HG03460 (cell line): ENCODE measurements around the gene ADAMTS7.
"Not testable (repeated sequence)": the region's sequence is repeated elsewhere in the genome, so short reads cannot be mapped to it uniquely, and the experiment has no call there.

Experiments
- ATAC-seq: cut with Tn5 transposase; IDR thresholded peaks from one replicate; pipeline ENCODE4 v1.9.1; 2021; ENCODE audit not compliant: unreplicated experiment

Gene ADAMTS7

DNA sequence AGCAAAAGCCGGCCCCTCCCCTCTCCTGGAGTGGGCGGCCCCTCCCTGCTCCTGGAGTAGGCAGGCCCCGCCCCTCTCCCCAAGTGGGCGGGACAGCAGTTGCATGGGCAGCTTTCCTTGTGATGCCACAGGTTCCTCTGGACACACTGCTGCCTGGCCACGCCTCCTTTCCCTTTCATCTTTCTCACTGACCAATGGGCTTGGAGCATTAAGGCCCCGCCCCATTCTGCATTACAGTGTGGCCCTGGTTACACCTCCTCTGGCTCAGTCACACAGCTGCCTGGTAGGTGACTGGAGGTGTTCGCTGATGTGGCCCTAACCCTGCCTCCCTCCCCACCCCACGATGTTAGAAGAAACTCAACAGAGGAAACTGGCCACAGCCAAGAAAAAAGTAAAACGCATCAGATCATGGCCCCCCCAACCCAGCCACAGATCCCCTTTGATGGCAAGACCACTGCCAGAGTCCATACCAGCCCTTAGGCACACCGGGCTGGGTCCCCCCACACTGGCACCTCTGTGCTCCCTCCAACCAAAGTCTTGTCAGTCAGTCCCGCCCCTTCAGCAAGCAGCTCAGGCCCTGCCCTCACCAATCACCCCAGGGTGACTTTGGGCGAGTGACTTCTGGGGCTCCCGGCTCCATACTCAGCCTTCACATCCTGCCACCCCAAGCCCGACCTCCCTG, 84.3 kb downstream of the ADAMTS7 start:
- no peak for ATAC-seq

- ATAC-seq: not testable (repeated sequence)
Observed at GRCh38 chr15:78719819-78720450, 91.3 kb downstream of the ADAMTS7 start.

DNA sequence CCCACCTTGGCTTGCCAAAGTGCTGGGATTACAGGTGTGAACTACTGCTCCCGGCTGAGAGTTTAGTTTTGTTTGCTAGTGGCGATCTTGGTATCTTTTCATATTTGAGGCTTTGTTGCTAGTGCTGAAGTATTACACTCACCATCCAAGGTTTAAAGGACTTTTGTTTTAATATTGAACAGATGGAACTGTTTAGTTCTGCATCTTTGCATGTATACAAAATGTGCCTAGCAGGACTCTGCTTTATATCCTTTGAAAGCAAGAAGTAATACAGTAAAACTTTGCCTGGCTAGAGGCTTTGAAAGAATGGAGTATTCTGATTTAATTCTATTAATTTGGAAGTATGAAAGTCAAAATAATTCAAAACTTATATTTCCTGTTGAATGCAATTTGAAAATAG, 92.4 kb downstream of the ADAMTS7 start:
- ATAC-seq: no peak

- ATAC-seq: no peak
Observed at GRCh38 chr15:78717956-78718656, 93.2 kb downstream of the ADAMTS7 start.

GRCh38 chr15:78716651-78717050, 94.6 kb downstream of the ADAMTS7 start:
- ATAC-seq: no peak

- ATAC-seq: no peak
Observed at GRCh38 chr15:78715930-78716329, 95.3 kb downstream of the ADAMTS7 start.

- no peak for ATAC-seq
Observed at GRCh38 chr15:78715434-78715833, 95.8 kb downstream of the ADAMTS7 start.

DNA sequence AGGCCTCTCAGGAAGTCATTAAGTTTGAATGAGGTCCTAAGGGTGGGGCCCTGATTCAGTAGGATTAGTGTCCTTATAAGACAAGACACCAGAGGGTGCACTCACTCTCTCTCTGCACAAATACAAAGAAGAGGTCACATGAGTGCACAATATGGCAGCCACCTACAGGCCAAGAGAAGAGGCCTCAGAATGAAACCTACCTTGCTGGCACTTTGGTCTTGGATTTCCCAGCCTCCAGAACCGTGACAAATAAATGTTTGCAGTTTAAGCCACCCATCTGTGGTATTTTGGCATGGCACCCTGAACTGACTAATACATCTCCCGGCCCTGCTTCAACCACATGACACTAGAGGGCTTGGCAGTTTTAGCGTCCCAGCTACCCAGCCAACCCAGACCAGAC, 96.4 kb downstream of the ADAMTS7 start:
- ATAC-seq: no peak

- ATAC-seq: no peak
Observed at GRCh38 chr15:78712797-78713515, 98.3 kb downstream of the ADAMTS7 start.

DNA sequence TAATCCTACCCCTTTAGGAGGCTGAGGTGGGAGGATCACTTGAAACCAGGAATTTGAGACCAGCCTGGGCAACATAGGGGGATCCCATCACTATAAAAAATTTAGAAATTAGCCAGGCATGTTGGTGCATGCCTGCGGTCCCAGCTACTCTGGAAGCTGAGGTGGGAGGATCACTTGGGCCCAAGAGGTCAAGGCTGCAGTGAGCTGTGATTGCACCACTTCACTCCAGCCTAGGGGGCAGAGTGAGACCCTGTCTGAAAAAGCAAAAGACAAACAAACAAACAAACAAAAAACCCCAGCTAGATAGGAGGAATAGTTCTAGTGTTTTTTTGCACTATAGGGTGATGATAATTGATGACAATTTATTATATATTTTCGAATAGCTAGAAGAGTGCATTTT, 99.6 kb downstream of the ADAMTS7 start:
- ATAC-seq: no peak

GRCh38 chr15:78709263-78709882, 101.9 kb downstream of the ADAMTS7 start:
- no peak for ATAC-seq
